EL (cell line): ENCODE measurements around the gene TUB.
A peak's percentile ranks its signal among the peaks of the same experiment; 100 is the strongest.

Source experiments
- DNase-seq: peaks from one replicate; pipeline ENCODE4 v3.0.0-alpha.2; 2016

Gene TUB

DNA sequence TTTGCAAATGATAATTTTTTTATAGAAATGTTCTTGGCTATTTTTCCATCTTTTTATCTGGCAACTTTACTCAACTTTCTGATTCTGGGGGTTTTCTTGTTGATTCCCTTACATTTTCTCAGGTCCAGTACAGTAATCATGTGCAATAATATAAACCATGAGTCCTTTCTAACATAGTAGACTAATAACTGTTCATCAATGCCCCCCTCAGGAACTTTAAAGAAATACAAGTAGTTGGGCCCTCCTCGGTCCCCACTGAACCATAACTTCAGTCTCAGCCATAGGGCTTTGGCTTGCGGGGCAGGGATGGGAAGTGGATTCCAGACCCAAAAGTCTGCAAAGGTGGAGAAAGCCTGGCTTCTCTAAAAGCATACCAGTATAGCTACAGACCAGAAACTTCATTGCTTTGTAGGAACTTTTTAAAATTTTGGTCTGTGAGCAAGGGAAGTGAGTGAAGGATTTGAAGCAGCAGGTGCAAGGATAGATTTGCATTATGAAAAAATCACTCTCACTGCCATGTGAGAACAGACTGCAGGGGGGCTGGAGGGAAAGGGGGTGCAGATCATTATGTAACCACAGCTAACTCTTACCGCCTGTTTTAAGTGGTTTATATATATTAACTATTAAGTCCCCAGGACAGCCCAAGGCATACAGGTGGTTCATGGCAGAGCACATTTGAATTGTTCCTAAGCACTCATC, 10.4 kb upstream of the TUB start:
- DNase-seq = peak; percentile 42

DNA sequence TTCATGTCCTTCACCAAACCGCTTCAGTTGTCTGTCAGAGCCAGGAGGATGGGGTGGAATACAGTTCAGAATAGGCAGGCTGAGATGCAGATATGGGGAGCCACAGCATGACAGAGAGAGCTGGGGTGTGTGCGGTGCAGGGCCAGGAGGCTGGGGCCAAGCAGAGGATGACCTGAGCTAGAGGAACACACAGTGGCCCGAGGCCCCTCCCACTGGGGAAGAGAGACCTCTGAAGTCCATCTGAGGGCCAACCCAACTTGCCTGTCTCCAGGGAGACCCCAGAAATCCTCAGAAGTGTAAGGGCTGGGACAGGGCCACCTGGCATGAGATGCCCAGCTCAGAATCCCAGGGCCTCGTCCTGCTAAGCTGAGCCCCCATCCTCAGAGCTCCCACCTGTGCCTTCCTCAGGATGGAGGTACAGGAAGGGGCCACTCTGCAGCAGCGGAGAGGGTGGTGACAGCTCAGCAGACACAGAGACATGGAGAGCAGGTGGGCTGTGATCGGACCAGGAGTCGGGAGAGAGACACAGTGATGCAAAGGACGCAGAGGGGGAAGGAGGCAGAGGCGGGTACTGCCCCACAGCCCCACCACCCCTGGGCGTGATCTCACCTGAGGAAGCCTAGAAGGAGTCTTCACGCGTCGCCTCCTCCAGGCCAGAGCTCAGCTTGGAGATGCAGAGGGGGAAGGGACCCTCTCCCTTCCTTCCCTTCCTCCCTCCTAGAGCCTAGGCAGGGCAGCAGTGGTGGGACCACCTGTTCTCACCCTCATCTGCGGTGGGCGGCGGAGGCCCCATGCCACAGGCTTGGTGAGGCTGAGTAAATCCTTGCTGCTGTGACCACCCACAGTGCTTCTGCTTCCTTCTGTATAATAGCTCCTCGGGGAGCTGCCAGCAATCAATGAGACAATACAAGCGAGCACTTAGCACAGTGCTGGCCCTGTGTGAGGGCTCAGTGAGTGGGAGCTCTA, 9.1 kb upstream of the TUB start:
- DNase-seq = no peak

DNA sequence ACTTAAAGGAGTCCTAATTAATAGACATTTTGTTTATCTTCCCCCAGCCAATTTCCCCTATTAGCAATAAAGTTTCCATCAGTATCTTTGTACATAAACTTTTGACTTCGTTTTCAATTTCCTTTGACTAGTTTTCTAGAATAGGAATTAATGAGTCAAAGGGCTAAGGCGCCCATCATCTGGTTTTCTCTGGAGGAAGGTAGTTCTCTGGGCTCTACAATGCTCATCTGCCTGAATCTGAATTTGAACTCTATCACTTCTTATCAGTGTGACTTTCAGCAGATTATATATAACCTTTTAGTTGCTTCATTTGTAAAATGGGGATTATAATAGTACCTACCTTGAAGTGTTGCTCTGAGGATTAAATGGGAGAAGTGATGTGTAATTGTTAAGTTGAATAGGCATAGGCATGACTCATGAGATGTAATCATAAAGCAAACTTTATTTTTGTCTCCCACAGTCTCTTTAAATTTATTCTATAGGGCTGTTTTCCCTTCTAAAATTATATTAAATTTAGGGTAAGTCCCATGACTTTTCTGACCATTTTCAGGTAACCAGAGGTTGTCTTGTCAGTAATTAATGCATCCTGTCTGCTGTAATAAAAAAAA, 5.8 kb upstream of the TUB start:
- DNase-seq = no peak

GRCh38 chr11:8079111-8079675, 1.8 kb upstream of the TUB start:
- no peak for DNase-seq

DNA sequence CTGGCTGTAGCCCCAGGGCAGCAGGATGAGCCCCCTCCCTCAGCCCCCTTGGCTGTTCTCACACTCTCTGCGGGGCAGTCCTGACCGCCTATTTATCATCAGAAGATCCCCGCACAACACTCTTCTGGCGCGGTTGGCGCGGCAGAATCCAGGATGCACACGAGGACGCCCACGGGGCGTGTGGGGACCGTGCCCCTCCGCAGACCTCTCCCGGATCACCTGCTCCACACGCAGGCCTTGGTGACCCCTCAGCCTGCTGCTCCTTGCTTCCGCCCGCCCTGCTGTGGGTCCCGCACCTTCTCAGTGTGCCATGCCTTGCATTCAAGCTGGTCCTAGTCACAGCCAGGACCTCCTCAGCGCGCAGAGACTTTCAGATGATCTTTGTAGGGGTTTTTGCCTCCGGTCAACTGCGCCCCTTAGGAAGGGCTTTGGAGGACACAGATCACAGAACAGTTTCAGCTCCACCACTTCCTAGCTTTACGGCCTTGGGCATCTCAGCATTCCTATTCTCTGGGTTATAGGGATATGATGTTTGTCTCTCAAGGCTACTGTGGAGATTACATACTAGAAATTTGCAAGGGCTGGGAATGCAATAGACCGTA, 841 bp upstream of the TUB start:
- no peak for DNase-seq

DNA sequence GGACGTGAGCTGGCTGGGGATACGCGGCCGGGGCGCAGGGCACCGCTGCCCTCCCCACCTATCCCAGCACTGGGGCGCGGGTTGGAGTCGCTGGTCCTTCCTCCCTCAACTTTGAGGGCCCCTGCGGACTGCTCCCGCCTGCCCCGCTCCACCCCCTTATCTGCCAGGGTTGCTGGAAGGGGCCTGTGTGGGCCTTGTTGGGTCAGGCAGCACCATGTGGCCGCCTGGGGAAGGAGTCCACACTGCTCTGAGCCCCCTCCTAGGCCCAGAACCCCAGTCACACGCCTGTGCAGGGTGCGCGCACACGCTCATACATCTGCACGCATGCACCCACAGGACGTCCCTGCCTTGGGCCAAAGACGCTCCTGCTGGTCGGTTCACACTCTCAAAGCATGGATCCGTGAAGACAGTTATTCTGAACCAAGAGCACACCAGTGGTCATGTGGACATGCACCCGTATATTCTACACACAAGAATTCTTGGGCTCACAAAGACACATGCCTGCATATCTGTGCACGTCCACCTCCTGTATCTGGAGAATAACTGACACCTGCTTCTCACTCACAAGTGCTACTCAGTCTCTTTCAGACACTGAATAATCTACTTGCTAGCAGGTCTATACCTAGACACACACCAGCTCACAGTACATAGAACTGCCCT, 710 bp downstream of the TUB start:
- peak; percentile 27 for DNase-seq

DNA sequence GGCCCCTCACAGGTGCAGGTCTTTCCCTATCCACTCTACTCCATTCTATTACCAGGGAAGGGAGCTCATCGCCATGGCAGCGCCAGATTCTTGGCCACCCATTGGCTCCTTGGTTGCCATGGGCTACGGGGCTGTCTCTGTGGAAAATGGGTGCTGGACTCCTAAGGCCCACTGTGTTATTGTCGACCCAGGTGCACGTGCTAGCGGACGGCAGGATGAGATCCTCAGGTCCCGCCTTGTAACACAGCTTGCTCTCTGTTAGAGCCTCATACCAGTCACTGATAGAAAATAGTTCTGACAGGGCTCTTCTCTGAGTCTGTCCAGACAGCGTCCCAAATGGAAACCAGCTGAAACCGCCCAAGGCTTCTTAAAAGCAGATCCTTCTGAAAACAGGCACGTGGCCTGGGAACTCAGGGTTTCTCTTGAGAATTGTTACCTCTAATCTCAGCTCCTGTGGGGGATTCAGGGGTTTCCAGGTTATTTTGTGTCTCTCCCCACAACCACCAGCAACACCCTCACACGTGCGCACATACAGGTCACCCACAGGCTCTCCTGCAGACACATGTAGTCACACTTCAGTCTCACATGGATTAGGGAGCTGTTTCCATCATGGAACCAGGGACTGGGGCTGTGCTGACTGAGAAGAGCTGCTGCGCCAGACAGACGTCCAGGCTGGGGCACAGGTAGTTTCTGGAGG, 1.5 kb downstream of the TUB start:
- DNase-seq = peak; percentile 24

DNA sequence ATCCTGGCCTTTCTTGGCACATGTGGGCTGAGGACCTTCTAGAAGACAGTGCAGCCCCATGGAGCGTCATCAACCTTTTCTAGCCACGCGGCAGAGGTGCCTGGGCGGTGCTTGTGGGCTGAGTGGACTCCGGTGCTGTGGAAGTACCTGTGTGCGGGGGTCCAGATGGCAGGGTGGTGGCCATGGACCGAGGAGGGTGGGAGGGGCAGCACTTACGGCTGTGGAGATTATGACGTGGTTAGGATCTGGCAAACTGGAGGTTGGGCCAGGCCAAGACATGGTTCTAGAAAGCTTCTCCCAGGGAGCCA, 2.0 kb downstream of the TUB start:
- DNase-seq = no peak

DNA sequence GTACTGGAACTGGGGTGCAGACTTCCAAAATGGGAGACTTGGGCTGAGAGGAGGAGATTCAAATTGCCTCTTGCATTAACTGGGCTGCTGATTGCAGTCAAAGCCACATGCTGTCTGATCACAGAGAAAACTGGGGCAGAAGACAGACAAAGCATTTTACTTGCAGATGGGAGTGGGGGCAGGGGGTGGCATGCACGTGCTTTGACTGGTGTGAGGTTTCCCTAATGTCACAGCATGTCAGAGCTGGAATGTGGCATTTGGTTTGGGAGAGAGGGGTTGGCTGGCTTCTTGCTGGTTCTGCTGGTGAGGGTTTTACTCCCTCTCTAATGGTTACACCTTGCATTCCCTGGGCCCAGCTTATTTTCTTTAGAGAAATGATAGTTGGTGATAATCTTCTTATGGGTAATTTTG, 2.9 kb downstream of the TUB start:
- no peak for DNase-seq

DNA sequence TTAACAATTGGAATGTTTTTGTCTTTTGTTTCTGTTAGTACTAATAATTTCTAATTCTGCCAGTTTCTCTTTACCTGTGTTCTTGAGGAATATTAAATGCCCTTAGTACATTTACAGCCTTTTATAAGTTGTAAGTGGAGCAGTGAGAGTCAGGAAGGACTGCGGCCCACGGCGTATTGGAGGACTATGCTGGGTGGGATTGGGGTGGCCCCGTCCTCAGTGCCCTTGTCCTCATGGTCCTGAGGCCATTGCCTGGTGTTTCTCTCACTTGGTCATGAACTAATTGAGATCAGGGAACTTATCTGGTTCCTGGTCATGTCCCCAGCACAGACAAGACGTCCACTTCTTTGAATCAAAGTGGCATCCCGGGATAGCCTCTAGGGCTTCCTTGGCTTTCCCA, 3.3 kb downstream of the TUB start:
- DNase-seq = no peak

DNA sequence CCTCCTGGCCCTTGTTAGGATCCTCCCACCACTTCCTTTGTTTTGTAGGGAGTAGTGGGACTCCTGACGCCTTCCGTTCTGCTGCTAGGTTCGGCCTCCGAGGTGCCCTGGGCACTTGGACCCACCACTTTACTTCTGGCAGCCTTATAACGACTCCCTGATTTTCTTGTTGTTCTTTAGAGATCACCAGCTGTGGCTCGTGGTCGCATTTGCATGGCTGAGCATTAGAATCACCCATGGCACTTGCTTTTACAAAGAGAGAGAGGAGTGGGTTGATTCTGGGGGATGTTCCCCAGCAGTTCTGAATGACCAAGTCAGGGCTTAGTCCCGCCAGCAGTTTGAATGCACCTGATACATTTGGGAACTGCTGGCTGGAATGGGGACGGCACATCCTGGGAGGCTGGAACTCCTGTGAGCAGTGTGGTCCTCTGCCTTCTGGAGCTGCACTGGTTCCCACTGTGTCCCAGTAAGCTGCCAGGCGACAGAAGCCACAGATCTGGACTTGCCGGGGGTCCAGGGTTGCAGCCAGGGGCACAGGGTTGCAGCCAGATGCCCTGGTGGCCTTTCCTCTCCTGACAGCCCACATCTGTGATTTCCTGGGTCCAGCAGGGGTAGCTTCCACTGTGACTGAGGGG, 4.1 kb downstream of the TUB start:
- DNase-seq = no peak

- no peak for DNase-seq
Observed at GRCh38 chr11:8086001-8086479, 5.0 kb downstream of the TUB start.

DNA sequence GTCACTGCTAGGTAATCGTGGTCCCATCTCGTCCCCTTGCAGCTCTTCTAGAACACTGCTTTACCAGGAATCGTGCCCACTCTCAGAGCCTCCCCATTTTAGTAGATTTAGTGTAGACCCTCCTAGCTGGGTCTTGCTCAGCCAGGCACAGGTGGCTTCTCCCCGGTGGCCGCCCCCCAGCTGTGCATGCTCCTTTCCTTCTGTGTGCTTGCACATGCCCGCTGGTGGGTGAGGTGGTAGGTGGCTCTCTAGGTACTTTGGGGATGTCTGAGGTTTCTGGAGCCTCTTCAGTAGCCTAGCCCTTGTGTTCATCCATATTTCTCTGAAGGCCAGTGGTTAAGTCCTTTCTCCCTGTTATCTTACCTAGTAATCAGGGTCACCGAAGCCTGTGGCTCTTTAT, 5.6 kb downstream of the TUB start:
- no peak for DNase-seq

- DNase-seq = no peak
Observed at GRCh38 chr11:8087185-8087584, 6.2 kb downstream of the TUB start.

GRCh38 chr11:8087756-8088155, 6.7 kb downstream of the TUB start:
- DNase-seq = no peak

DNA sequence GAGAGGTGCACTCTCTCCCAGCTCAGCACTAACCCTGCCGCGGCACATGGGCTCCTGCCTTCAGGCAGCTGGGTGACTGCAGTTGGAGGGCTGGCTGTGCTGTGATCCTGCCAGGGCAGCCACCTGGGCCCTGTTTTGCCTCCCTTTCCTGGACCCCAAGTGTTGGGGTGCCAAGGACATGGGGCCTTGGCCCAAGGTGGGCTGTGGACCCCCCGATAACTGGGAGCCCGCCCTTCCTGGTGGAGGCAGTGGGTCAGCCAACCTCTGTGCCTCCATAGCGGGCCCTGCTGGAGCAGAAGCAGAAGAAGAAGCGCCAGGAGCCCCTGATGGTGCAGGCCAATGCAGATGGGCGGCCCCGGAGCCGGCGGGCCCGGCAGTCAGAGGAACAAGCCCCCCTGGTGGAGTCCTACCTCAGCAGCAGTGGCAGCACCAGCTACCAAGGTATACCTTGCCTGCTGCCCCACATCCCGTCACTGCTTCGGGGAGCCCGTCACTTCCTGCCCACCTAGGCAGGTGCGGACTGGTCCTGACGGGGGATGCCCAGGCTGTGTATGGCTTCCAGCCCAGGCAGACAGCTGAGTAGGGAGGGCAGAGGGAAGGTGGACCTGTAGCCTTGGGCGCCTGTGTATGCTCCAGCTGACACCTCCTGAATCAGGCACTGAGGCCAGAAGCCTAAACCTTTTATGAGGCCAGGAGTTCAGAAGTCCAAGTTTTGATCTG, 8.9 kb downstream of the TUB start:
- no peak for DNase-seq

GRCh38 chr11:8090756-8091155, 9.7 kb downstream of the TUB start:
- DNase-seq = peak; percentile 31

DNA sequence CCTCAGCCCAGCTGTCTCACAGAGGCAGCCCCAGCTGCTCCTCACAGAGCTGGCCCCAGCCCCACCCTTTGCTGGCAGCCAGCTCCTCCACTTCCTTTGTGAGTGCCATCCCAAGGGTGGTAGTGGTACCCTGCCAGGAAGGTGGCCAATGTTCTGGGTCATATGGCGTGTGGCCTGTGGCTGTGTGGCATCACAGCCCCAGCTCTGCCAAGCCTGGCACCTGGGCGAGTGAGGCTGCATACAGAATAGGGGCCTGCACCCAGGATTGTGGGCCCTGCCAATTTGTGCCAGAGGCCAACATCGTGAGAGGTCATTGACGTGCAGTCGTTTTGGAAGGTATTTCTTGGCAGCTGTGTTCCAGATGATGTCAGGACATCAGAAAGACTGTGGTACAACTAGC, 10.7 kb downstream of the TUB start:
- no peak for DNase-seq

DNA sequence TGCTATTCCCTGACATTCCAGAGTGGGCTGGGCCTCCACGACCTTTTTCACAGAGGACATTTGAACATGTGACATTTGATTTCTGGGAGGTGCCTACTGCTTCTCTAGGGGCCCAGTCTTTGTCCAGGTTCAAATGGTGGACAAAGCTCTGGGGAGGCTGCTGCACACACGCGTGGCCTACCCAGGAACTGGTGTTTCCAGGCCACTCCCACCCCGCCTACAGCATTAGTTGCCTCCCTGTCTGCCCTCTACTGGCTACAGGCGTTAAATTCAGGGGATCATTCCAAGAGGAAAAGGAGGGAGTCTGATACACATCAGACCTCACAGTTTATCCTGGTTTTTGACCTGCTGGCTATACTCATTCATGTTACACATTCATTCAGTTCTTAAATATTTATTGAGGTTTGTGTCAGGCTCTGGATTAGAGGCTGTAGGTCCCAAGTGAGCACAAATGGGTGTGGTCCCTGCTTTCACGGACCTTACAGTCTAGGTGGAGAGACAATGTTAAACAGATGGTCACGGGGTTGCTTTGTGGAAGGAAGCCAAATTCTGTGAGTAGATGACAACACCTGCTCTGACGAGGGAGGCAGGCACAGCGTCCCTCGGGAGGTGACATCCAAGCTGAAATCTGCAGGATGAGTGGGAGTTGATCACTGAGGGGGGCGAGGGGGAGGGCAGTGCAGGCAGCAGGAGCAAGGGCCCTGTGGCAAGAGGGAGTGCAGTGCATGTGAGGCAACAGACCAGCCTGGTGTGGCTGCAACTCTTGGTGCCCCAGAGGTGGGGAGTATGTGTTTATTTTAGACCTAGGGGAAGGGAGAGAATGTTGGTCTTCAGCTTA, 11.8 kb downstream of the TUB start:
- DNase-seq = peak; percentile 74
